Placental epithelial cell (primary cell): ENCODE measurements around the gene TXNDC16. TPM values are rescaled to one million over a fixed set of nuclear protein-coding genes. Genes with fewer than 3 reads are reported as not detected.

Experiments used
- total RNA-seq: library from RNA; depleted of rRNA; stranded (reverse); fragments of >200 nt; gene quantifications from 2 replicates; pipeline ENCODE4 v1.2.3, GENCODE V29; 2012

The TXNDC16 gene
- total RNA-seq = 2.7 and 4.3 TPM in 2 replicates

DNA sequence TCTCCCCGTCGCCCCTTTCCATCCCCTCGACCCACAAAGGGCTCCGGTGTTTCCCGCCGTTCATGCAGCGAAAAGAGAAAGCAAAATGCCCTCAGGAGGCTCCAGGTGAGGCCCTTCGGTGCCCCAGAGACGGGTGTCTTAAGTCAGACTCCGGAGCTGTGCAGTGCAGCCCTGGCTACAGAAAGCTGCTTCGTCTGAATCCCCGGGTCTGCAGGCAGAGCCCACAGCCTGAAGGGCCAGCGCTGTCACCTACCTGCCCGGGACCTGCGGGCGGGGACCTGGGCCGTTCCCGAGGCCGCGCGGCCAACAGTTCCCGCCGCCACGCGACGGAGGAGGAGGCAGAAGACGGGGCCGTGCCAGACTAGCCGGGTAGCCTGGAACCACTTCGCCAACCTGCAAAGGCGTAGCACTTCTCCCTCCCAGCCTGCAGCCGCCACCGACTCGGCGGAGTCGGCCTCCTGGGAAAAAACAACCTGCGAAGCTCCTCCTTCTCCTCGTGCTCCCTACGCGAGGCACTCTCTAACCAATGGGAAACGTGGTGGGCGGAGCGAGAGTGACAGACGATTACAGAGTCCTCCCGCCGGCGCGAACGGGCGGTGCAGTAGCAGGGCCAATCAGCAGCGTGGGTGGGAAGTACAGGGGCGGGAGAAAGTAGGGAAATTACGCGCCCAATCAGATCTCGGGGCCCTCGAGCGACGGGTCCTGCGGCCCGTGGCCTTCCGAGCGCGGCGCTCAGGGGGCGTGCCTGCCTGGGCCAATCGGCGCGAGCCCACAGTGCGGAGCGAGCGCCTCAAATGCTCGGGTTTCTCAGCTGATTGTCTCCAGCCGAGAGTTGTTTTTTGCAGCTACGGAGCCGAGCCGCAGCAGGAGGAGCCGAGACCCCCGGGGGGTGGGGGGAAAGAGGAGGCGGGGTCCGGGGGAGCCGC, at the start of gene TXNDC16, which contains the start of gene GPR137C:
Gene TXNDC16, minus strand, starts transcription at position 443 of the 926 bp plus-strand sequence. CDS start 8,948 bp downstream, outside the sequence.
Gene GPR137C, plus strand, starts transcription at position 774 of the 926 bp plus-strand sequence. CDS start 312 bp downstream, outside the sequence.

Other genes with a start within 250 kb of the TXNDC16 start
- 0.33 TPM in 1 of 2 replicates, not detected in the other for gene PTGER2, start 238.2 kb downstream of the TXNDC16 start, total RNA-seq
- gene GPR137C, start 331 bp upstream of the TXNDC16 start, total RNA-seq = 0.39 and 0.98 TPM in 2 replicates
- gene ERO1A, start 143.1 kb upstream of the TXNDC16 start, total RNA-seq = 36.1 and 95.8 TPM in 2 replicates
- 80.9 and 86.9 TPM in 2 replicates for gene PSMC6, start 154.7 kb upstream of the TXNDC16 start, total RNA-seq
- gene STYX, start 177.7 kb upstream of the TXNDC16 start, total RNA-seq = 19.6 and 29.7 TPM in 2 replicates
- gene GNPNAT1, start 239.1 kb upstream of the TXNDC16 start, total RNA-seq = 11.0 and 23.7 TPM in 2 replicates